Subcutaneous adipose tissue (tissue), 4 donors: Measurements from ENCODE around the gene SPATA6. TPM values are rescaled to one million over a fixed set of nuclear protein-coding genes. Genes with fewer than 3 reads are reported as not detected.

Source experiments
- total RNA-seq, 4 donors: library from RNA; depleted of rRNA; stranded (reverse); fragments of >200 nt; gene quantifications; one replicate each; pipeline ENCODE4 v1.1.0, GENCODE V29; 2016
- TF ChIP-seq, protein P1 (sequence below): fragments of 450-650 bp; IDR thresholded peaks from one replicate; pipeline ENCODE4 v1.5.1; 2016; ENCODE audit warnings: low read depth, mild to moderate bottlenecking, control low read depth, antibody characterized with exemption, moderate library complexity

The SPATA6 gene
- total RNA-seq, 4 donors from 2014 or later, result 18.3 to 30.8 (median 23.5) TPM

DNA sequence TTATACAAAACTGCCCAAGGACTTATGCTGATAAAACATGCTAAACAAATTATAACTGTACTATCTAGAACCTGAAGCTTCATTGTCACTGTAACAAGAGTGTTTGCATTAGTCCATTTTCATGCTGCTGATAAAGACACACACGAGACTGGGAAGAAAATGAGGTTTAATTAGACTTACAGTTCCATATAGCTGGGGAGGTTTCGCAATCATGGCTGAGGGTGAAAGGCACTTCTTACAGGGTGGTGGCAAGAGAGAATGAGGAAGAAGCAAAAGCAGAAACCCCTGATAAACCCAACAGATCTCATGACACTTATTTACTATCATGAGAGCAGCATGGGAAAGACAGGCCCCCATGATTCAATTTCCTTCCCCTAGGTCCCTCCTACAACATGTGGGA is 100.4 kb downstream of the SPATA6 start:
- TF ChIP-seq, protein P1, sequence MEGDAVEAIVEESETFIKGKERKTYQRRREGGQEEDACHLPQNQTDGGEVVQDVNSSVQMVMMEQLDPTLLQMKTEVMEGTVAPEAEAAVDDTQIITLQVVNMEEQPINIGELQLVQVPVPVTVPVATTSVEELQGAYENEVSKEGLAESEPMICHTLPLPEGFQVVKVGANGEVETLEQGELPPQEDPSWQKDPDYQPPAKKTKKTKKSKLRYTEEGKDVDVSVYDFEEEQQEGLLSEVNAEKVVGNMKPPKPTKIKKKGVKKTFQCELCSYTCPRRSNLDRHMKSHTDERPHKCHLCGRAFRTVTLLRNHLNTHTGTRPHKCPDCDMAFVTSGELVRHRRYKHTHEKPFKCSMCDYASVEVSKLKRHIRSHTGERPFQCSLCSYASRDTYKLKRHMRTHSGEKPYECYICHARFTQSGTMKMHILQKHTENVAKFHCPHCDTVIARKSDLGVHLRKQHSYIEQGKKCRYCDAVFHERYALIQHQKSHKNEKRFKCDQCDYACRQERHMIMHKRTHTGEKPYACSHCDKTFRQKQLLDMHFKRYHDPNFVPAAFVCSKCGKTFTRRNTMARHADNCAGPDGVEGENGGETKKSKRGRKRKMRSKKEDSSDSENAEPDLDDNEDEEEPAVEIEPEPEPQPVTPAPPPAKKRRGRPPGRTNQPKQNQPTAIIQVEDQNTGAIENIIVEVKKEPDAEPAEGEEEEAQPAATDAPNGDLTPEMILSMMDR, result no peak

DNA sequence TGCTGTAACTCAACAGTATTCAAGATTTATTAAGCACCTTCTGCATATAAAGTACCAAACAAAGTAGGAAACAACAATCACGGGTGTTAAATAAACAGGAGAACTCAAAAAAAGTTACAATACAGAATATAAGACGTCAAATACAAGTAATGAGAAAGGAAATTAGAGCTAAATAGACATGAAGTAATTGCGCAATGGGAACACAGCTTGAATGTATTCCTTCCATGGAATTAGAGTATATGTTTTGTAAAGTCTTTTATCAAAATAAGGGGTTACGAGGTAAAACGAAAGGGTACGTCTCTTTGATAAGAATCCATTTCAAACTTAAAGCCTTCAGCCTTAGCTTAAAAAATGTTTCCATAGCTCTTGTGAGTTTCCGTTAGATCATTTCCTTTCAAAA is 109.1 kb downstream of the SPATA6 start:
- TF ChIP-seq, protein P1, result no peak

DNA sequence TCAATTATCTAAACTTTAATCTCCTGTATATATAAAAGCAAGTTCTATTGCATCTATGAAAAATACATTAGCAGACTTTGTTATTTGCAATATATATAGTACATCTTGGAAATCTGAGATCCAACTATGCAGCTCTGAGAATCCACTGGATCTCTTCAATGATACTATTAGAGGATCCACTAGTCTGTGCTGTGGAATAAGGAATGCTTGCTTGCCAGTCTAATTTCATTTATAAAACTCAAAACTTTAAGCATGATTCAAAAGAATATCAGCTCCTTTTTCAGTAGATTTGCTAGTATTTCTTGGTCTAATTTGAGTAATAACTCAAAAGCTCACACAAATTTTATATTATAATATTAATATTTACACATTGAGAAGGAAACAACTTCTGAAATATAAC is 115.1 kb downstream of the SPATA6 start:
- TF ChIP-seq, protein P1, result no peak

DNA sequence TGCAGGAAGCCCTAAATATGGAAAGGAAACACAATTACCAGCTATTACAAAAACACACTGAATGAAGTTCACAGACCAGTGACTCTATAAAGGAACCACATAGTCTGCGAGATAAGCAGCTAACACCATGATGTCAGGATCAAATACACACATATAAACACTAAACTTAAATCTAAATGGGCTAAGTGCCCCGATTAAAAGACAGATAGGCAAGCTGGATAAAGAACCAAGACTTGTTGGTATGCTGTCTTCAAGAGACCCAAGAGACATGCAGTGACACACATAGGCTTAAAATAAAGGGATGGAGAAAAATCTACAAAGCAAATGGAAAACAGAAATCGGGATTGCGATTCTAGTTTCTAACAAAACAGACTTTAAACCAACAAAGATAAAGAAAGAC is 127.6 kb downstream of the SPATA6 start:
- TF ChIP-seq, protein P1, result no peak

DNA sequence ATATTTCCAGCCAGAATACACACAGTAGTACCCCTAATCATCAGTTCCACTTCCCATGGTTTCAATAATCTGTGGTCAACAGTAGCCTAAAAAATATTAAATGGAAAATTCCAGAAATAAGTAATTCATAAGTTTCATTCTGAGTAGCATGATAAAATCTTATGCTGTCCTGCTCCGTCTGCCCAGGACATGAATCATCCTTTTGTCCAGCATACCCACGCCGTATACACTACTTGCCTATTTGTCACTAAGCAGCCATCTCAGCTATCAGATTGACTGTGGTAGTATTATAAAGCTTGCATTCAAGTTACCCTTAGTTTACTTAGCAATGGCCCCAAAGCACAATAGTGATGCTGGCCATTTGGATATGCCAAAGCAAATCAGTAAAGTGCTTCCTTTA is 130.8 kb downstream of the SPATA6 start:
- TF ChIP-seq, protein P1, result no peak

DNA sequence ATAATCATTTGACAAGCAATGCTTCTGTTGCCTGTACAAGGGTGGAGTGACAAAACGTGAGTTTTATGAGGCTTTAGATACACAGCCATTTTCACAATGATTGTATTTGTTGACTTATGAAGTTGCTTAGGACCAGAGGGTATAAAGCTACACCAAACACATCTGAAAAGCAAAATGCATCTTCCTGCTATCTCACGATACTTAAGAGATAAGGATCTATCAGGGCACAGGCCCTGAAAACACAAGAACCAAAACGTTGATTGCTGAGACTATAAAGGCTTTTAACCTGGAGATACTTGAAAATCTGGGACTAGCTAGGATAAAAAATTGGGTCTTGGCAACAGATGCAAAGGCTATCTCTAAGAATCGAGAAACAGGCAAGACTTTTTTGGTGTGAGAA is 133.7 kb downstream of the SPATA6 start:
- TF ChIP-seq, protein P1, result no peak

DNA sequence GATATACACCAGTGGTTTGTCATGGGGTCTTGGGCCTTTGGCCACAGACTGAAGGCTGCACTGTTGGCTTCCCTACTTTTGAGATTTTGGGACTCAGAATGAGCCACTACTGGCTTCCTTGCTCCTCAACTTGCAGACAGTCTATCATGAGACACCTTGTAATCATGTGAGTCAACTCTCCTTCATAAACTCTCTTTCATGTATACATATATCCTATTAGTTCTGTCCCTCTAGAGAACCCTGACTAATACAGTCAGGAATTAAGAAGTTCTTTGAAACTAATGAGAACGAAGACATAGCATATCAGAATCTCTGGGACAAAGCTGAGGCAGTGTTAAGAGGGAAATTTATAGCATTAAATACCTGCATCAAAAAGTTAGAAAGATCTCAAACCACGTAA is 138.7 kb downstream of the SPATA6 start:
- TF ChIP-seq, protein P1, result no peak
